Natural killer cell (primary cell): ENCODE results near the gene ANKS3. TPM values are rescaled to one million over a fixed set of nuclear protein-coding genes. Genes with fewer than 3 reads are reported as not detected.

Experiments used
- ATAC-seq, 3 donors: fragments of 150-1000 bp in 2 of 3; fragments of 200-7000 bp in 1 of 3; cut with Tn5 transposase; 1 replicate in 1 of 3; 2 replicates in 2 of 3; pipeline ENCODE4 v1.10.0; 2021; ENCODE audit warnings: mild to moderate bottlenecking in 2 of 3, moderate library complexity in 2 of 3
- DNase-seq, 2 donors: peaks; one replicate each; pipeline versions ENCODE4 v3.0.0 to v3.0.0-alpha.2; 2013 to 2021; ENCODE audit warnings: mixed read lengths in 1 of 2
- H3K27ac ChIP-seq: one replicate; pipeline ENCODE4 v1.5.1; 2013; ENCODE audit warnings: mild to moderate bottlenecking, low read length
- H3K27me3 ChIP-seq: one replicate; pipeline ENCODE4 v1.6.1; 2013; ENCODE audit warnings: low read length; ENCODE audit not compliant: control insufficient read depth, insufficient read depth
- H3K36me3 ChIP-seq: one replicate; pipeline ENCODE4 v1.6.1; 2013; ENCODE audit warnings: low read length; ENCODE audit not compliant: control insufficient read depth, insufficient read depth
- H3K4me1 ChIP-seq: one replicate; pipeline ENCODE4 v1.6.1; 2013; ENCODE audit warnings: low read length; ENCODE audit not compliant: control insufficient read depth, insufficient read depth
- H3K4me3 ChIP-seq: one replicate; pipeline ENCODE4 v1.5.1; 2013; ENCODE audit warnings: low read length
- H3K9me3 ChIP-seq: one replicate; pipeline ENCODE4 v1.6.1; 2013; ENCODE audit warnings: low read length; ENCODE audit not compliant: control insufficient read depth, insufficient read depth
- H3K27ac Mint-ChIP-seq, 2 donors: one replicate each; pipeline ENCODE4 v1.8.0; 2022; ENCODE audit warnings: mild to moderate bottlenecking in 2 of 2, mixed read lengths in 2 of 2, moderate library complexity in 1 of 2
- H3K27me3 Mint-ChIP-seq, 2 donors: one replicate each; pipeline ENCODE4 v1.8.0; 2022; ENCODE audit warnings: low read depth in 2 of 2, mixed read lengths in 2 of 2
- H3K36me3 Mint-ChIP-seq: one replicate; pipeline ENCODE4 v1.8.0; 2022; ENCODE audit warnings: mixed read lengths
- H3K4me1 Mint-ChIP-seq, 2 donors: one replicate each; pipeline ENCODE4 v1.8.0; 2022; ENCODE audit warnings: mixed read lengths in 2 of 2
- H3K4me3 Mint-ChIP-seq: one replicate; pipeline ENCODE4 v1.8.0; 2022; ENCODE audit warnings: mild to moderate bottlenecking, moderate library complexity, mixed read lengths
- H3K9me3 Mint-ChIP-seq, 2 donors: one replicate each; pipeline ENCODE4 v1.8.0; 2022; ENCODE audit warnings: mixed read lengths in 2 of 2
- CTCF ChIP-seq: fragments of 200-600 bp; IDR thresholded peaks from one replicate; pipeline ENCODE4 v1.8.0; 2022; ENCODE audit warnings: antibody characterized with exemption
- WGBS: methylation state at CpG from one replicate; pipeline ENCODE4 v1.1.7; 2013; ENCODE audit warnings: missing lambda C conversion rate; ENCODE audit not compliant: insufficient coverage; 5-methylcytosine and 5-hydroxymethylcytosine counted together
- intact Hi-C: fragments of 100-400 bp; cut with micrococcal nuclease; formaldehyde crosslinking; loops from one replicate; pipeline ENCODE4 v1.14.2; 2022
- total RNA-seq, 4 donors: library from RNA; stranded (reverse); fragments of 120-200 nt in 1 of 4; gene quantifications; one replicate each; pipeline versions ENCODE4 v1.2.3 to v1.2.4, GENCODE V29; 2013 to 2022

ANKS3 gene
- total RNA-seq, 3 donors from 2014 or later (not counting 1 experiment from before 2014, with no cell fraction given) = 19.7 to 20.8 (median 20.5) TPM

GRCh38 chr16:4664538-4665418 lies 69.3 kb downstream of the ANKS3 start:
- Histone ChIP-seq H3K27ac (peak overlapping the region; percentile 70), H3K27me3 (no peaks in the 10 kb centered on the region), H3K4me1 (peaks cover 49% of the 10 kb centered on the region), H3K4me3 (no peak overlapping the region), H3K9me3 (no peaks in the 10 kb centered on the region), H3K36me3 (peaks cover 37% of the 10 kb centered on the region)
- no peaks in the 10 kb centered on the region for H3K27me3 Mint-ChIP-seq
- intact Hi-C loops = no loop called here
- no peaks in the 10 kb centered on the region for H3K9me3 Mint-ChIP-seq
- 34% methylated on average over 26 of the region's 26 CpGs for WGBS
- H3K27ac Mint-ChIP-seq = peak overlapping the region; percentile 22 to 85
- ATAC-seq = peak; percentile 44 to 52 (median 48)
- peak; percentile 36 to 78 for DNase-seq
- peaks cover 24 to 31% of the 10 kb centered on the region in 2 donors for H3K4me1 Mint-ChIP-seq
- H3K36me3 Mint-ChIP-seq = no peaks in the 10 kb centered on the region
- no peak for TF ChIP-seq CTCF
- peak overlapping the region; percentile 45 for H3K4me3 Mint-ChIP-seq

DNA sequence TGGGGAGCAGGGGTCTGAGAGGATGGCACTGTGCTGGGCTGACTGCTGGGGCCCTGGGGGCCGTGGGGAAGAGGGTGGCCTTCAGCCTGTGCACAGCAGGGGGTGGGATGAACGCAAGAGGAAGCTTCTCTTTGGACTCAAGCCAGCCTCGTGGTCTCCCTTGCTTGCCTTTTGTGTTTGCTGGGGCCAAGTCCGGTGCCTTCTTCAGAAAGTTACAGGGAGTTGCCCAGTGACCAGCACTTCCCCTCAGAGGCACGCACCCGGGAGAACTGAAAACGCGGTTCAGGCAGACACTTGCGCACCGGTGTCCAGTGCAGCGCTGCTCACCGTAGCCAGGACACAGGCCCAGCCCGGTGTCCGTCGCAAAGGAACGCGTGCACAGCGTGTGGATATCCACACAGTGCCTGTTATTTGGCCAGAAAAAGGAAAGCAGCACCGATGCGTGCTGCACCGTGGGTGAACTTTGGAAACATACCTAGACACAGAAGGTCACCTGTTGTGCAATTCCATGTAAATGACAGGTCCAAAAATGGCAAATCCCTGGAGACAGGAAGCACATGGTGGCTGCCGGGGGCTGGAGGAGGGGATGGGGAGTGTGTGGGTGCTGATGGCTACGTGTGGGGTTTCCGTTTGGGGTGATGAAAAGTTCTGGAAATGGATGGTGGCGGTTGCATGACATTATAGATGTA lies 70.2 kb downstream of the ANKS3 start:
- H3K27ac Mint-ChIP-seq = peak overlapping the region; percentile 77 to 85
- H3K9me3 Mint-ChIP-seq = no peaks in the 10 kb centered on the region
- Histone ChIP-seq H3K36me3 (peaks cover 32% of the 10 kb centered on the region), H3K27me3 (no peaks in the 10 kb centered on the region), H3K4me1 (peaks cover 57% of the 10 kb centered on the region), H3K4me3 (no peak overlapping the region), H3K9me3 (no peaks in the 10 kb centered on the region), H3K27ac (peak overlapping the region; percentile 70)
- intact Hi-C loops = no loop called here
- peak overlapping the region; percentile 38 for H3K4me3 Mint-ChIP-seq
- DNase-seq (peak in 1 of 2 donors; percentile 48), ATAC-seq (peak in 2 of 3 donors; percentile 11 to 40)
- H3K36me3 Mint-ChIP-seq = no peaks in the 10 kb centered on the region
- H3K4me1 Mint-ChIP-seq = peaks cover 29 to 36% of the 10 kb centered on the region in 2 donors
- H3K27me3 Mint-ChIP-seq = no peaks in the 10 kb centered on the region
- 42% methylated on average over 25 of the region's 25 CpGs for WGBS
- TF ChIP-seq CTCF = no peak

DNA sequence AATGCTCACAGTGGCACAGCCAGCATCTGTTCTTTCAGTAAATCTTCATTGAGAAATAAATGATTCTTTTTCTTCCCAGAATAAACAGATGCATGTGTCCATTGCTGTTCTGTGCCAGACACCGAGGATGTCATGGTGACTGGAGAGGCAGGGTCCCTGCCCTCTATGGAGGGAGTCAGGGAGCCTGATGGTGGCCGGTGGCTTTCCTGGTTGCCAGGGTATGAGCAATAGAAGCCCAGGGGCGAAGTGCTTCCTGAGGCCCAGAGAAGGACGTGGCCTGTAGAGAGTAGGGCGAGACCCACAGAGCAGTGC lies 70.7 kb downstream of the ANKS3 start:
- H3K27ac Mint-ChIP-seq = peak overlapping the region; percentile 77 to 85
- Histone ChIP-seq H3K27ac (peak overlapping the region; percentile 70), H3K36me3 (peaks cover 31% of the 10 kb centered on the region), H3K27me3 (no peaks in the 10 kb centered on the region), H3K4me1 (peaks cover 57% of the 10 kb centered on the region), H3K9me3 (no peaks in the 10 kb centered on the region), H3K4me3 (no peak overlapping the region)
- H3K9me3 Mint-ChIP-seq = no peaks in the 10 kb centered on the region
- H3K4me1 Mint-ChIP-seq = peaks cover 29 to 36% of the 10 kb centered on the region in 2 donors
- H3K4me3 Mint-ChIP-seq = peak overlapping the region; percentile 38
- no peaks in the 10 kb centered on the region for H3K27me3 Mint-ChIP-seq
- H3K36me3 Mint-ChIP-seq = no peaks in the 10 kb centered on the region
- intact Hi-C loops = no loop called here
- WGBS = 45% methylated on average over 5 of the region's 5 CpGs
- no peak for ATAC-seq
- no peak for DNase-seq
- no peak for TF ChIP-seq CTCF
